Mammary epithelial cell (primary cell): Measurements from ENCODE around the gene ENOX1.

Experiments used
- EZH2 ChIP-seq: IDR thresholded peaks from 2 replicates; pipeline ENCODE4 v1.6.1; 2012; ENCODE audit warnings: low read length, inconsistent platforms, borderline replicate concordance
- TF ChIP-seq, protein P1 (sequence below), 2 donors: IDR thresholded peaks in 1 of 2; conservative IDR thresholded peaks in 1 of 2; 2 replicates each; pipeline ENCODE4 v1.5.1; 2011 to 2012; ENCODE audit warnings: inconsistent platforms in 2 of 2, low read length in 2 of 2, mild to moderate bottlenecking in 2 of 2, control low read depth in 1 of 2, low read depth in 1 of 2; ENCODE audit not compliant: insufficient read depth in 1 of 2; ENCODE audit errors: extremely low read depth in 1 of 2

DNA sequence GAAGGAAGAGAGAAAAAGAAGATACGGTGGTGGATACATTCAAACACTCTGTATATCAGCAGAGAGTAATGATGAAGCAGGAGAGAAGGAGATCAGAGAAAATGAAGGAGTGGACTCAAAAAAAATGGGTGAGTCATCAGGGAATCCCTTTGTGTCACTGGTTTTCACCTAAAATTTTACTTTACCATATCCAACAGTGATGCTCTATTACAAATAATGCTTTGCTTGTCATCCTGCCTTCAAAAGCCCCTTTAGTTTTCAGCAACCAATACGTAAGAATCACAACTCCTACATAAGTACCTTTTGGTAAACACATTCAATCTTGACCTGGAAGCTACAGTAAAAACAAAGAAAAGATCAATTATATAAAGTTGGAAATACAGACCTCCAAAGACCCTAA lies 88.8 kb downstream of the ENOX1 start:
- TF ChIP-seq, protein P1, sequence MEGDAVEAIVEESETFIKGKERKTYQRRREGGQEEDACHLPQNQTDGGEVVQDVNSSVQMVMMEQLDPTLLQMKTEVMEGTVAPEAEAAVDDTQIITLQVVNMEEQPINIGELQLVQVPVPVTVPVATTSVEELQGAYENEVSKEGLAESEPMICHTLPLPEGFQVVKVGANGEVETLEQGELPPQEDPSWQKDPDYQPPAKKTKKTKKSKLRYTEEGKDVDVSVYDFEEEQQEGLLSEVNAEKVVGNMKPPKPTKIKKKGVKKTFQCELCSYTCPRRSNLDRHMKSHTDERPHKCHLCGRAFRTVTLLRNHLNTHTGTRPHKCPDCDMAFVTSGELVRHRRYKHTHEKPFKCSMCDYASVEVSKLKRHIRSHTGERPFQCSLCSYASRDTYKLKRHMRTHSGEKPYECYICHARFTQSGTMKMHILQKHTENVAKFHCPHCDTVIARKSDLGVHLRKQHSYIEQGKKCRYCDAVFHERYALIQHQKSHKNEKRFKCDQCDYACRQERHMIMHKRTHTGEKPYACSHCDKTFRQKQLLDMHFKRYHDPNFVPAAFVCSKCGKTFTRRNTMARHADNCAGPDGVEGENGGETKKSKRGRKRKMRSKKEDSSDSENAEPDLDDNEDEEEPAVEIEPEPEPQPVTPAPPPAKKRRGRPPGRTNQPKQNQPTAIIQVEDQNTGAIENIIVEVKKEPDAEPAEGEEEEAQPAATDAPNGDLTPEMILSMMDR (conservative IDR thresholded peaks at IDR 0.05 in 1 of 2, IDR thresholded peaks at IDR 0.05 in 1 of 2; ENCODE audit: extremely low read depth in 1 of 2, insufficient read depth in 1 of 2, low read depth in 1 of 2, low read length in 2 of 2) = no peak
- TF ChIP-seq EZH2 = no peak
